Activated CD4-positive, alpha-beta T cell treated with anti-CD3 and anti-CD28 coated beads, Interleukin-2, Interleukin-6, amounts not matched to agents 100 ng/mL and 50 ng/mL, durations not matched to agents 16 hours and 8 hours (primary cell): ENCODE results near the gene MYOZ2.

Experiments used
- DNase-seq: peaks from one replicate; pipeline ENCODE4 v3.0.0-alpha.2; 2020

Gene MYOZ2

DNA sequence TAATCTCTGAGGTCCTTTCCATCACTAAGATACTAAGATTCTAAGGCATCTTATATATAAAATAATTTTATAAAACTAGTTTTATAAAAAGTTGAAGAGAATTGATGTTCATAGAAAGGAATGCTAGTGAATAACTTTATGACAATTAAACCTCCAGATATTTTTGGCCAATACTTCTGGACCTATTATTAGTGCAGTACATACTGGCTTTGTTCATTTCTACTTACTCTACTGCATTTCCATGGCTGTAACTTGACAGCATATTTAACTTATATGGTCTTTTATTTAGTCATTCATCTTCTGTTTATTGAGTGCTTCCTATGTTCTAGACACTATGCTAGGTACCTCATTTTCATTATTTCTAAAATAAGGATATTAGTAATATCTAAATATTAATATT, 70.1 kb downstream of the MYOZ2 start:
- no peak for DNase-seq

- DNase-seq = no peak
Measured at GRCh38 chr4:119206178-119206577, 70.5 kb downstream of the MYOZ2 start.

GRCh38 chr4:119207051-119207450, 71.4 kb downstream of the MYOZ2 start:
- DNase-seq = no peak

DNA sequence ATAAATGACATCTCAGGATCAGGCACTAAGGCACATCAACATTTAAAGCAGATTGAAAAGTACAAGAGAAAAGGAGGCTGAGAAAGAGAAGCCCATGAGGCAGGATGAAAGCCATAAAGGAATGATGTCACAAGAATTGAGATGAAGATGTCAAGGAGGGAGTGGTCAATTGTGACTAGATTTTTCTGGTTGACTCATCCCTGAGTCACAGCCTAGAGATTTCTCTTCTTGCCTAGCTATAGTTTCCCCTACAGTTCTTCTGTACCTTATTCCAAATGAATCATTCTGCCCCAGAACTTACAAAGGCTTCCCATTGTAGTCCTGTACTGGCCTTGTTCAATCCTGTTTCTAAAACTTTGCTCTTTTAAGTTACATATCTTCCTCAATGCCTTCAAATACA, 73.4 kb downstream of the MYOZ2 start:
- peak; percentile 85 for DNase-seq

GRCh38 chr4:119209586-119209985, 74.0 kb downstream of the MYOZ2 start:
- no peak for DNase-seq

DNA sequence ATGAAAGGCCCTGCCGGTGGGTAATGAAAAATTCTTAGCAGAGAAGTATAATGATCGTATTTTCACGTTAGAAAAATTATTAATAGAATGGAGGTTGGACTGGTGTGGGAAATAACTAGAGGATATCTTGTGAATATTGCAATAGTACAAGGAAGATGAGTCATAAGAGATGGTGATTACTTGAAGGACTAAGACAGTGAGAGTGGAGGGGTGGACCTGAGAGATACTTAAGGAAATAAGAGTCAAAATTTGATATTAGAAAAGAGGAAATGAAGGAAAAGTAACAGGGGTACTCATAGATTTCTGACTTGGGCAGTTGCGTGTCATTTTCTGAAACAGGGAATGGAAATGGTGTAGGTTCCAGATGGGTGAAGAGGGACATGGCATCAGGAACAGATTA, 75.1 kb downstream of the MYOZ2 start:
- DNase-seq = no peak

- DNase-seq = no peak
Measured at GRCh38 chr4:119211867-119212233, 76.2 kb downstream of the MYOZ2 start.

GRCh38 chr4:119212234-119212963, 76.8 kb downstream of the MYOZ2 start, which contains the start of gene USP53:
TSS of gene USP53 (plus strand) at chr4:119212713. CDS start at chr4:119239760, 27,047 bp downstream.
- peak; percentile 98 for DNase-seq

GRCh38 chr4:119212964-119213606, 77.5 kb downstream of the MYOZ2 start:
- peak; percentile 81 for DNase-seq

DNA sequence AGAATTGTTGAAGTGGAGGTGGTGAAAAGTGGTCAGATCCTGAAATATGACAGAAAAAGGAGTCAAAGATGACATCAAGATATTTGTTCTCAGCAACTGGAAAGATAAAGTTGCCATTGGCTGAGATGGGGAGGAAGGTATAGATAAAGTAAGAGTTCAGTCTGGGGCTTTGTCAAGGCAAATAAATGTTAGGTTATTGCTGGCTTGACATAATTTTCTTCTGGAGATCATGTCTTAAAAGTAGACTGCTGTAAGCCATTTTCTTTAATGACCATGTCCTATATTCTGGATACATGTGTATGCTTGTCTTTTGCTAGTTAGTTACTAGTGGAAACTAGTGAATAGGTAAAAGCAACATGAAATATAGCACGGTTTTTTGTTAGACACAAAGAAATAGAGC, 82.5 kb downstream of the MYOZ2 start:
- no peak for DNase-seq

- no peak for DNase-seq
Measured at GRCh38 chr4:119221412-119221811, 85.8 kb downstream of the MYOZ2 start.

- no peak for DNase-seq
Measured at GRCh38 chr4:119227690-119228089, 92.1 kb downstream of the MYOZ2 start.

- no peak for DNase-seq
Measured at GRCh38 chr4:119228406-119228805, 92.8 kb downstream of the MYOZ2 start.

GRCh38 chr4:119229908-119230687, 94.5 kb downstream of the MYOZ2 start:
- no peak for DNase-seq

- no peak for DNase-seq
Measured at GRCh38 chr4:119231491-119231890, 95.9 kb downstream of the MYOZ2 start.

GRCh38 chr4:119232286-119232685, 96.7 kb downstream of the MYOZ2 start:
- DNase-seq = no peak

GRCh38 chr4:119233191-119233590, 97.6 kb downstream of the MYOZ2 start:
- no peak for DNase-seq

DNA sequence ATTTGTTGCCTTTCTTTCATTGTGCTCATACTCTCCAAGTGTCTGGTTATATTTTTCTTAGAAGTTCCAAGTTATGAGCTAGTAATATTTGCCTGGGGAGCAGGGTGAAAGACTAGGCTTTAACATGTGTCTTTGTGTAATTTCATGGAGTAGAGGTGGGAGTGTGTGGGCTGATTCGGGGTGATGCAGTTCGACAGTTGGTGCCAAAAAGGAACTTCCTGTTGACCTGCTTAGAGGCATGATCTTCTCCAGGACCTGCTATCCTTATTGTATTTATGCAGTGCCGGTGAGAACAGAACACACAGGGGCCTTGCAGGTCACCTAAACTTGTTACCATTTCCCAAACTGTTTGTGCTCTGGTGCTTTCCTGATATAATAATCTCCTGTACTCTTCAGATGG, 98.1 kb downstream of the MYOZ2 start:
- DNase-seq = peak; percentile 30

GRCh38 chr4:119237201-119237600, 101.6 kb downstream of the MYOZ2 start:
- DNase-seq = no peak
